K562 (cell line): ENCODE data around the gene HOXB8. TPM values are rescaled to one million over a fixed set of nuclear protein-coding genes. Genes with fewer than 3 reads are reported as not detected.

Experiments
- ATAC-seq: fragments of 200-7000 bp; cut with Tn5 transposase; 3 replicates; pipeline ENCODE4 v1.9.1; 2020; ENCODE audit warnings: moderate library complexity
- BruUV-seq: library from RNA; stranded (reverse); fragments of 400-500 nt; replicated peaks from 2 replicates; lab custom pipeline; 2021; lab: Mats Ljungman, UMichigan
- CTCF ChIA-PET: fragments of 300-600 bp; formaldehyde crosslinking; extraction: SDS; loops from one replicate; lab custom pipeline; 2021; ENCODE audit warnings: low intra/inter-chr PET ratio; lab: Yijun Ruan, JAX
- POLR2A ChIA-PET: fragments of 300-600, 350-650 bp; sonication (Branson Sonifier 250); formaldehyde crosslinking; extraction: SDS; loops from one replicate; lab custom pipeline; 2021; ENCODE audit warnings: antibody characterized with exemption, inconsistent platforms; lab: Yijun Ruan, JAX
- DNase-seq, 4 experiments: peaks; one replicate each; pipeline versions ENCODE4 v3.0.0 to v3.0.0-alpha.2; 2011 to 2018; ENCODE audit warnings: low spot score in 3 of 4, mixed read lengths in 3 of 4; ENCODE audit errors: extremely low read depth in 1 of 4
- FAIRE-seq: peaks from 2 replicates; lab custom pipeline; 2011; peaks lifted over from hg19 to GRCh38; lab: Jason Lieb, UNC
- H2AFZ ChIP-seq: 2 replicates; pipeline ENCODE4 v1.6.0; 2011; ENCODE audit warnings: low read depth, low read length, control low read depth, inconsistent platforms
- H3K27ac ChIP-seq: fragments of 200-600 bp; 3 replicates; pipeline ENCODE4 v1.8.0; 2011; ENCODE audit warnings: low read depth, mild to moderate bottlenecking, control low read depth, inconsistent platforms, low read length, moderate library complexity, mixed read lengths; ENCODE audit errors: extremely low read depth
- H3K27me3 ChIP-seq, 2 experiments: fragments of 300-600 bp in 1 of 2; 2 replicates in 1 of 2; 3 replicates in 1 of 2; pipeline versions ENCODE4 v1.6.0 to v1.8.0; 2011; ENCODE audit warnings: inconsistent platforms in 2 of 2, low read length in 2 of 2, mild to moderate bottlenecking in 1 of 2, mixed read lengths in 1 of 2, moderate library complexity in 1 of 2; ENCODE audit not compliant: control insufficient read depth in 2 of 2, insufficient read depth in 2 of 2
- H3K36me3 ChIP-seq: fragments of 300-600 bp; 3 replicates; pipeline ENCODE4 v1.8.0; 2011; ENCODE audit warnings: mild to moderate bottlenecking, low read length, inconsistent platforms; ENCODE audit not compliant: control insufficient read depth, insufficient read depth
- H3K4me1 ChIP-seq, 2 experiments: fragments of 200-600 bp in 1 of 2; replicated peaks in 1 of 2; 2 replicates in 1 of 2; 3 replicates in 1 of 2; pipeline versions ENCODE4 v1.5.1 to v1.8.0; 2011; ENCODE audit warnings: inconsistent platforms in 2 of 2, low read length in 2 of 2, mild to moderate bottlenecking in 1 of 2, mixed read lengths in 1 of 2, moderate library complexity in 1 of 2; ENCODE audit not compliant: control insufficient read depth in 2 of 2, insufficient read depth in 2 of 2
- H3K4me2 ChIP-seq: 2 replicates; pipeline ENCODE4 v1.6.1; 2011; ENCODE audit warnings: low read length, control low read depth, inconsistent platforms, mixed read lengths; ENCODE audit not compliant: insufficient read depth
- H3K4me3 ChIP-seq: fragments of 200-600 bp; sonication (generic), shearing (Covaris generic); 2 replicates; pipeline ENCODE4 v1.5.1; 2016; ENCODE audit warnings: control low read depth, inconsistent platforms
- H3K79me2 ChIP-seq: fragments of 200-600 bp; 3 replicates; pipeline ENCODE4 v1.8.0; 2011; ENCODE audit warnings: low read length, inconsistent platforms; ENCODE audit not compliant: control insufficient read depth, insufficient read depth
- H3K9ac ChIP-seq, 2 experiments: 2 replicates each; pipeline versions ENCODE4 v1.6.0 to v1.6.1; 2011; ENCODE audit warnings: low read depth in 2 of 2, low read length in 2 of 2, control low read depth in 1 of 2, inconsistent platforms in 1 of 2, mild to moderate bottlenecking in 1 of 2, mixed read lengths in 1 of 2; ENCODE audit not compliant: insufficient read depth in 1 of 2
- H3K9me1 ChIP-seq: one replicate; pipeline ENCODE4 v1.6.0; 2011; ENCODE audit warnings: inconsistent platforms, mild to moderate bottlenecking, low read length, moderate library complexity; ENCODE audit not compliant: control insufficient read depth, insufficient read depth
- H3K9me3 ChIP-seq: replicated peaks from 2 replicates; pipeline ENCODE4 v1.5.1; 2011; ENCODE audit warnings: low read depth, low read length, inconsistent platforms; ENCODE audit not compliant: control insufficient read depth, insufficient read depth
- H4K20me1 ChIP-seq: replicated peaks from 2 replicates; pipeline ENCODE4 v1.6.1; 2011; ENCODE audit warnings: low read length, inconsistent platforms, mixed read lengths; ENCODE audit not compliant: control insufficient read depth, insufficient read depth
- NFIC ChIP-seq: fragments of 450-650 bp; IDR thresholded peaks from 2 replicates; pipeline ENCODE4 v1.6.1; 2017; ENCODE audit warnings: mild to moderate bottlenecking, inconsistent platforms
- WGBS: fragments of 100-300 bp; shearing (Covaris generic); methylation state at CpG from one replicate; pipeline ENCODE4 v1.1.6; 2016; ENCODE audit warnings: low coverage, mixed read lengths; ENCODE audit not compliant: insufficient coverage; ENCODE audit errors: missing lambda C conversion rate; 5-methylcytosine and 5-hydroxymethylcytosine counted together
- in situ Hi-C: fragments of 300-500 bp; cut with MboI; formaldehyde crosslinking; loops from 4 replicates; pipeline ENCODE4 v1.15.0; 2018; ENCODE audit warnings: inconsistent platforms, mixed read lengths
- intact Hi-C: fragments of 100-400 bp; cut with micrococcal nuclease; formaldehyde crosslinking; loops from 2 replicates; pipeline ENCODE4 v1.14.2; 2022
- polyA plus RNA-seq, 8 experiments: library from polyadenylated mRNA; depleted of rRNA in 4 of 8; stranded (reverse) in 5 of 8; unstranded in 3 of 8; fragments of >200 nt; fragmentation: Nextera tagmentation in 2 of 8; fragmentation: Illumina TruSeq in 1 of 8; extraction: Ambion mirVana in 2 of 8; extraction: Trizol in 1 of 8; gene quantifications; 2 replicates each; pipeline versions ENCODE4 v1.2.1 to v1.2.3, GENCODE V29; 2011 to 2014; ENCODE audit warnings: inconsistent platforms in 1 of 8, missing spikeins in 1 of 8
- total RNA-seq, 7 experiments: library from RNA; depleted of rRNA in 6 of 7; stranded (reverse); fragments of >200 nt in 6 of 7; fragmentation: Illumina TruSeq in 2 of 7; extraction: Trizol in 2 of 7; gene quantifications; 2 replicates each; pipeline versions ENCODE4 v1.2.1 to v1.2.3, GENCODE V29; 2011 to 2021; ENCODE audit warnings: low replicate concordance in 1 of 7
- TF ChIP-seq, protein P1 (sequence below): fragments of 450-650 bp; IDR thresholded peaks from 2 replicates; pipeline ENCODE4 v1.6.1; 2017; ENCODE audit warnings: antibody characterized with exemption
- TF ChIP-seq, protein P2 (sequence below): sonication (generic); formaldehyde crosslinking; IDR thresholded peaks from 2 replicates; pipeline ENCODE4 v1.8.1; 2023; ENCODE audit warnings: mild to moderate bottlenecking, missing genetic modification reagents
- TF ChIP-seq, protein P3 (sequence below), 2 experiments: IDR thresholded peaks; 2 replicates each; pipeline ENCODE4 v1.6.1; 2011; ENCODE audit warnings: borderline replicate concordance in 1 of 2, control low read depth in 1 of 2, low read depth in 1 of 2, low read length in 1 of 2, mild to moderate bottlenecking in 1 of 2, mixed read lengths in 1 of 2, moderate library complexity in 1 of 2; ENCODE audit not compliant: insufficient read depth in 1 of 2, insufficient read length in 1 of 2, poor library complexity in 1 of 2, severe bottlenecking in 1 of 2; ENCODE audit errors: extremely low read depth in 1 of 2

HOXB8 gene
- total and polyA plus RNA-seq, 9 of the 15 experiments (the other 6 are each of a cell fraction or from before 2014, with no cell fraction given) = 0.52 to 23.8 (median 3.6) TPM

DNA sequence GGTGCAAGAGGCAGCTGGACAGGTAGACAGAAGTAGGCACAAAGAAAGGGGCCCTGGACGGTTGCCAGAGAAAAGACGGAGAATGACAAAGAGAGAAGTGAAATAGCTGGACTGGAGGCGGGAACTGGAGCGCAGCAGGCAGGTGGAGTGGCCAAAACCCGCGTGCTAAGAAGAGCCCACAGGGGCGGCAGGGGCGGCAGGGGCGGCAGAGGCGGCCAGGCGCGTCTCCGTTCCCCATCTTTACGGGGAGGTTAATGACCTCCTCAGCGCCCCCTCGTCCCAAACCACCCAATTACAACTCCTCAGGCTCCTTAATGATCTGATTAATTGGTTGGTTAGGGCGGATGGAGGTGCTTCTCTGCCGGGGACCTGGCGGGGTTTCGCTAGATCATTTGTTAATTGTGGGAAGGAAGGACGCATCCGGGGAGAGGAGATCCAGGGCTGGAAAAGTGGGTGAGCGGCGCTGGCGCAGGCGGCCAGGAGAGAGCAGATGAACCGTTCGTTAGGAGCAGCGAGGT lies 26.5 kb upstream of the HOXB8 start:
- BruUV-seq = no TSS peak
- peaks cover 39% of the 10 kb centered on the region for H3K79me2 ChIP-seq
- no peaks in the 10 kb centered on the region for H3K36me3 ChIP-seq
- no peak overlapping the region for H3K27ac ChIP-seq
- no peak overlapping the region for H3K4me2 ChIP-seq
- no peak overlapping the region for H3K4me3 ChIP-seq
- H3K9ac ChIP-seq = no peak overlapping the region
- in situ Hi-C loops = no loop called here
- H3K27me3 ChIP-seq = no peaks in the 10 kb centered on the region
- no peaks in the 10 kb centered on the region for H3K9me3 ChIP-seq
- CTCF ChIA-PET = no interaction called here
- H4K20me1 ChIP-seq = no peaks in the 10 kb centered on the region
- no peak overlapping the region for H2AFZ ChIP-seq
- peaks cover 4% of the 10 kb centered on the region for H3K9me1 ChIP-seq
- DNase-seq (no peak), ATAC-seq (no peak), FAIRE-seq (no peak)
- TF ChIP-seq, protein P1, sequence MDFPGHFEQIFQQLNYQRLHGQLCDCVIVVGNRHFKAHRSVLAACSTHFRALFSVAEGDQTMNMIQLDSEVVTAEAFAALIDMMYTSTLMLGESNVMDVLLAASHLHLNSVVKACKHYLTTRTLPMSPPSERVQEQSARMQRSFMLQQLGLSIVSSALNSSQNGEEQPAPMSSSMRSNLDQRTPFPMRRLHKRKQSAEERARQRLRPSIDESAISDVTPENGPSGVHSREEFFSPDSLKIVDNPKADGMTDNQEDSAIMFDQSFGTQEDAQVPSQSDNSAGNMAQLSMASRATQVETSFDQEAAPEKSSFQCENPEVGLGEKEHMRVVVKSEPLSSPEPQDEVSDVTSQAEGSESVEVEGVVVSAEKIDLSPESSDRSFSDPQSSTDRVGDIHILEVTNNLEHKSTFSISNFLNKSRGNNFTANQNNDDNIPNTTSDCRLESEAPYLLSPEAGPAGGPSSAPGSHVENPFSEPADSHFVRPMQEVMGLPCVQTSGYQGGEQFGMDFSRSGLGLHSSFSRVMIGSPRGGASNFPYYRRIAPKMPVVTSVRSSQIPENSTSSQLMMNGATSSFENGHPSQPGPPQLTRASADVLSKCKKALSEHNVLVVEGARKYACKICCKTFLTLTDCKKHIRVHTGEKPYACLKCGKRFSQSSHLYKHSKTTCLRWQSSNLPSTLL = no peak
- TF ChIP-seq, protein P2, sequence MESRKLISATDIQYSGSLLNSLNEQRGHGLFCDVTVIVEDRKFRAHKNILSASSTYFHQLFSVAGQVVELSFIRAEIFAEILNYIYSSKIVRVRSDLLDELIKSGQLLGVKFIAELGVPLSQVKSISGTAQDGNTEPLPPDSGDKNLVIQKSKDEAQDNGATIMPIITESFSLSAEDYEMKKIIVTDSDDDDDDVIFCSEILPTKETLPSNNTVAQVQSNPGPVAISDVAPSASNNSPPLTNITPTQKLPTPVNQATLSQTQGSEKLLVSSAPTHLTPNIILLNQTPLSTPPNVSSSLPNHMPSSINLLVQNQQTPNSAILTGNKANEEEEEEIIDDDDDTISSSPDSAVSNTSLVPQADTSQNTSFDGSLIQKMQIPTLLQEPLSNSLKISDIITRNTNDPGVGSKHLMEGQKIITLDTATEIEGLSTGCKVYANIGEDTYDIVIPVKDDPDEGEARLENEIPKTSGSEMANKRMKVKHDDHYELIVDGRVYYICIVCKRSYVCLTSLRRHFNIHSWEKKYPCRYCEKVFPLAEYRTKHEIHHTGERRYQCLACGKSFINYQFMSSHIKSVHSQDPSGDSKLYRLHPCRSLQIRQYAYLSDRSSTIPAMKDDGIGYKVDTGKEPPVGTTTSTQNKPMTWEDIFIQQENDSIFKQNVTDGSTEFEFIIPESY (CRISPR knock-in tag) = peak; percentile 5; the same call in 1 of the 2 replicates
- TF ChIP-seq, protein P3, sequence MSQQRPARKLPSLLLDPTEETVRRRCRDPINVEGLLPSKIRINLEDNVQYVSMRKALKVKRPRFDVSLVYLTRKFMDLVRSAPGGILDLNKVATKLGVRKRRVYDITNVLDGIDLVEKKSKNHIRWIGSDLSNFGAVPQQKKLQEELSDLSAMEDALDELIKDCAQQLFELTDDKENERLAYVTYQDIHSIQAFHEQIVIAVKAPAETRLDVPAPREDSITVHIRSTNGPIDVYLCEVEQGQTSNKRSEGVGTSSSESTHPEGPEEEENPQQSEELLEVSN (IDR thresholded peaks at IDR 0.05; ENCODE audit: borderline replicate concordance in 1 of 2, extremely low read depth in 1 of 2, insufficient read depth in 1 of 2, insufficient read length in 1 of 2, low read depth in 1 of 2, low read length in 1 of 2, poor library complexity in 1 of 2, severe bottlenecking in 1 of 2) = peak in 1 of 2 experiments; percentile 46
- TF ChIP-seq NFIC = peak; percentile 71
- H3K4me1 ChIP-seq = peaks cover 29 to 39% of the 10 kb centered on the region in 2 experiments; a peak in 4 of 5 replicates
- WGBS = 80% methylated on average over 23 of the region's 29 CpGs
- intact Hi-C loops = no loop called here
- POLR2A ChIA-PET = interaction anchor here (0.8 to 5.1 kb wide), 3 partner anchors 12 to 19 kb away, joined by 3 to 23 read pairs (median 14); partner anchors contain the start of gene HOXB9
